GM19351 (cell line): ENCODE data around the gene FMN1.

Experiments
- ATAC-seq: cut with Tn5 transposase; IDR thresholded peaks from one replicate; pipeline ENCODE4 v1.9.1; 2021; ENCODE audit warnings: mild to moderate bottlenecking, moderate library complexity; ENCODE audit not compliant: unreplicated experiment

FMN1 gene

DNA sequence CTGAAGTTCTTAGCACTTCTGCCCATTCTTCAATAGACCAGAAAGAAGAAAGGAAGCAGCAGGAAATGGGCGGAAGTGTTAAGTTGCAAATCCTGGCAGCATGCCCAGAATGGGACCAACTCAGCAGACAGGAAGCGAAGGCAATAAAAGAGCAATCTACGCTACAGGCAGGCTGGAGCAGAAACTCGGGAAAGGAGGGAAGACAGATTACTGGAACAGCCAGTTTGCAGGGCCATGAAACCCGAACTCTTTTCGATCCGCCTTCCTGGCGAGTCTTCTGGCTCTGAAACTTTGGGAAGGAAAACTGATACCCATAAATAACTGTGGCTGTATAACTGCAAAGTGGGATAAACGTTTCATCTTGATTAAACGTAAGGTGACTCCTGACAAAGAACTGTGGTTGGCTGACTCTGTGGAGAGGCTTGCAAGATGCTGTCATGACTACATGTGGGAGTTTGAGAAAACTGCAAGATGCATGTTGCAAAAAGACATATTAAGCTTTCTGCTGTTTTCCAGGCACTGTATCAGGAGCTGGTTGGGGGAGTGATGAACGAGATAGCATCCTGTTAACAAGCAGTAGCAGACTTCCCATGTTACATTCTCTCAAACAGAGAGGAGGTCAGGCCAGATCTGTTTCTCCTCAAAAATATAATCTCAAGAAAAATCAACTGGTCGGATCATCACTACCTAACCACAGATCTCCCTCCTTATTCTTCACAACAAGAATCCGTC, 67.8 kb downstream of the FMN1 start:
- ATAC-seq: no peak

DNA sequence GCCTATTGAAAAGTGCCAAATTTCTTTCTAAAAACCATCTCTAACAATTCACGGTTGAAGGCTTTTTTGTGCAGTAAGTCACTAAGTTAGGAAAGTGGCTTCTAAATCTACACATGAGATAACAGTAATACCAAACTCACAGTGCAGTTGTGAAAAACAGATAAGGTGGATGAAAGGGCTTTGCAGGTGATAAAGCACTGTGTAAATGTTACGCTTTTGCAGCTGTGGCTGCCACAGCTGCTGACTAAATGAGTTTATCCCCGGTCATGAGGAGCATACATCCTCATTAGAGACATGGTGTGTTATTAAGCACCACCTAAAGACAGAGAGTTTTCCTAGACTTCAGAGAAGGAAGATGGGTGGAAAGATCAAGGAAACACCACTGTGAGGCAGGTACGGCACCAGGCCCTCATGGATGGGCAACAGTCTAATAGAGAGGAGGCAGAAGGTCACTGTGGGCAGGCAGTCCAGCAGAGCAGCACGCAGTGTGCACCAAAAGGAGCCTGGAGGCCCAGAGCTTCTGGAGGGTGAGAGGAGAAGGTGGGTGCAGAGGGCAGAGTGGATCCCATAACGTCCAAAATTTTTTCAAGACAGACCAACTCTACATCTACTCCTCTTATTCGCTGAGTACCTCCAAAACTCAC, 68.5 kb downstream of the FMN1 start:
- no peak for ATAC-seq

DNA sequence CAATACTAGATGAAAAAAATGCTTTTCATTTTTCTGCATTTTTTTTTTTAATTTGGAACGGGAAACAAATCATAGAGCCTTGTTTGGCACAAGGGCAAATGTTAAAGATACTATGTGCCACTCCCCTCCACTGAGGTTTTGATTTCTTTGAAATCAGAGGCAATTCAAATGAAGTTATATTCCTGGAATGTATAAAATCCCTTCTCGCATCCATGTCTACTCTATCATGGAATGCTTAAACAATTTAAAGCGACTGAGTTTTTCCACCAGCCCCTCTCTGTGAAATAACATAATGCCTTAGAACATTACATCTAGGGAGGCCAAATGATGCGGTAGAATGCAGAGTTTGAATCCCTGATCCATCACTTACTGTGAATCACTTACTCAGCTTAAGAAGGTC, 69.7 kb downstream of the FMN1 start:
- ATAC-seq: no peak

DNA sequence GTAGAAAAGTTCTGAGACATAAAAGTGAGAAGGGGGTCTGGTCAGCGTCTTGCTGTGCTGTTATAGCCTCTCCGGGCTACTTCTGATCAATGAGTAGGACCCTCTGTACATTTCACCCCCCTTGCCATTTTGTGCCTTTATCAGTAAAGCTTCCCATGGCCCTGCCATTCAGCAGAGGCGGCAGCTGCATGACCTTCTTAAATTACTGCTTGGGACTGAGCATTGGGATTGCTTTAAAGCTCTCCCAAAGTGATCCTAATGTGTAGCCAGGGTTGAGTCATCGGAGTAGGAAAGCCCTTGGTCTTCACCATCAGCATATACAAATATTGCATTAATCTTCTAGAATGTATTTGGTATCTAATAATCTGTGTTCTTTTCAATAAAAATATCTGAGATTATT, 70.2 kb downstream of the FMN1 start:
- no peak for ATAC-seq

DNA sequence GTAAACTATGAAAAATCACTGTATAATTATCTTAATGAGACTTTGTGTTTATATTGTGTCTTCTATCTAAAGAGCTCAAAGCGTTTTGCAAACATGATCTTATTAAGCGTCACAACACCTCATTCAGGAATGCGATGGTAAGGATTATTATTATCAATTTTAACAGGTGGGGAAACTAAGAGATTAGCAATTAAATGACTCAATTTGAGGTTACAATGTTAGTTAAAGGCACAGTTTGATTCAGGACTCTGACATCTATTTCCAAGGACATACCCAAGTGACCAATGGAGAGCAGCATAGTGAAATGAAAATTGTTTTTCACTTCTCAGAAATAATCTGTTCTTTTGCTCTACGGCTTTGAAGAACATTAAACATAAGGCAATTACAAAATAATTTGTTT, 74.6 kb downstream of the FMN1 start:
- no peak for ATAC-seq

DNA sequence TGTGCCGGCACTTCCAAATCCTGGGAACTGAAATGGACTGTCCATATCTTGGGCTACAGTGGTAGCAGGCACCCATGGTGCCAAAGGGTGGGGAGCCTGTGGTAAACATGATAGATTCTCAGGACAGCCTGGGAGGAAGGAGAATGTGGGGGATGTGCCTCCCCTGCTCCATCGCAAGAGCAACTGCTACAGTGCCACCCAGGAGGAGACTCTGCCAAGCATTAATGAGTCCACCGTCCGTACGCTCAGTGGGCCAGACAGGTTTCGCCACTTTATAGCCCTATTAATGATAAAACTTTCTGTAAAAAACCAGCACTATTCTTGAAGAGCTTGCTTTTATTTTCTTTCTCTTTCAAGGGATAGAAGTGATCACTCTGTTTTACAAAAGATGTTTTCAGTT, 75.2 kb downstream of the FMN1 start:
- no peak for ATAC-seq

DNA sequence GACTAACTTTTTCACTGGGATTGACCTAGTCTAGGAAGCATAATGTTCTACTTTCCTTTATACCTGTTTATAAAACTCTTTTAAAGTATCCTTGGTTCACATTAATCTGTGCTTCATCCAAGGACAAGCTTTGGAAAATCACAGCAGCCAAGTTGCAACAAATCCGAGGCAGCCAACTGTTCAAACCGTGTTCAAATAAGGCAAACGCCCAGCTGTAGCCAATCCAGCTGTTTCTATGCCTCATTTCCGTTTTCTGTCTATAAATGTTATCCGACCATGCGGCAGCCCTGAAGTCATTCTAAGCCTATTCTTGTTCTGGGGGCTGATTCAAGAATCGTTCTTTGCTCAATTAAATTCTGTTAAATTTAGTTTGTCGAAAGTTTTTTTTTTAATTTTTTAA, 78.3 kb downstream of the FMN1 start:
- ATAC-seq: no peak

DNA sequence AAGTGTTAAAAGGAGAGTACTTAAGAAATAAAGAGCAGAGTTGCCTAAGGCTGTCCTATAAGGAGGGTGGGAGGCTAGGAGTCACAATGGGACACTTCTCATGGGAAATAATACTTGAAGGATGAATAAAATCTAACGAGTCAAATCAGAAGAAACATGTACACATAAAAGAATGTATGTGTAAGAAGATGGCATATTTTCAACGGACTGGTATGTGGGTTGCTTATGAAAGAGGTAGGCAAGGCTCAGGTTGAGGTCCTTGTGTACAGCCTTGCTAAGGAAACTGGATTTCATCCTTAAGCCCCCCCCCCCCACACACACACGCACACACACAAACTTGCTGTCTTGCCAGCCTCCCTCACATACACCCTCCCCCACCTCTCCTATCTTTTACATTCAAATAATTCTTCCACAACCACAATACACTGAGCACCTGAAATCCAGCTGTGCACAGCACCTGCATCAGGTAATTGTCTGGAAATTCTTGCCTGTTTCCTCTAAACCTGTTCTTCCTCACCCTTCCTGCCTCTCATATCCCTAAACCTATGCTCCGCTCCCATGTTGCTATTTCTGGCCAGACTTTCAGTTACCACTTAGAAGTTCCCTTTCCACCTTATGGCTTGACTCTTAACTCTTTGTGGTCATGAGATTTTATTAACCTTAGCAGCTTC, 79.2 kb downstream of the FMN1 start:
- ATAC-seq: no peak

DNA sequence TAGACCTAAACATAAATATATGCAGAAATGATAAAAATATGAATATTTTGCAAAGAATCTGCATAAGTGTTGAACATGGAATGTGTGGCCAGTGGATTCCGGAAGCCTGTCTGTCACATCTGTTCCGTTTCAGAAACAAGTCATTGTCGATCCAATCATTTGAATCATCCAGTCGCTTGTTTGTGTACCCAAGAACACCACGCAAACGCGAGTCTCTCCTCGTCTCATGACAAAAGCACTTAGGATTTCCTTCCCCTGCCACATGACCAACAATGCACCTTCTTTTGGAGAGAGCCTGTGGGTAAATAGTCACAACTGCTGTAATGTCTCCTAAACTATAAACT, 80.2 kb downstream of the FMN1 start:
- no peak for ATAC-seq

DNA sequence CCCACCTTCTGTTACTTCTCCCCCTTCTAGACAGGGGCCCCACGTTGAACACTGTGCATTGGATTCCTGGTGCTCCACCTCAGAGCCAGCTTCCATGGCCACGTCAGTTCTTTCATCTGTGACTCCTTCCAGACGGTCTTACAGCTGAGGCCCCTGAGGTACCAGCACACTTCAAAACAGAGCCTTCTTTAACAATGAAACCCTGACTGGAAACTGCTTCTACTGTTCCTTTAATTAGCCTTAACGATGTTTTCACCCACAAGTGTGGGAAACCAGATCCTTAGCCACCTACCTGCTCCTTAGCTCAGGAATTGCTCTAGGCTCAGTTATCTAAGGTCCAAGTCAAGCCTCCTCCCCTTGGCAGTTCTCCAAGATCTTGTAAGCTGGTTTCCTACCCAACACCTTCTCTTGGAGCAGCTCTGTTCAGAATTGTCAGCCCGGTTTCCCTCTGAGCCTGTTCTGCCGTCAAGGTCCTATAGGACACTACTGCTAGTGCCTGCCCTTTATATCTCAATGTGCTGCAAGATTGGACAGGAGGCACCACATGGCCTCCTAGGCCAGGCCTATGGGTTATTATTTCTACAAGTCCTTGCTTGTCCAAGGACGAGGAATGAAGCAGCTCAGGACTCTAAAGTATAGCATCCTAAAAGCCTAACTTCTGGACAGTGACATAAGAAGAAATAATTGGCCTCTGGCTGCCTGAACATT, 80.7 kb downstream of the FMN1 start:
- no peak for ATAC-seq

DNA sequence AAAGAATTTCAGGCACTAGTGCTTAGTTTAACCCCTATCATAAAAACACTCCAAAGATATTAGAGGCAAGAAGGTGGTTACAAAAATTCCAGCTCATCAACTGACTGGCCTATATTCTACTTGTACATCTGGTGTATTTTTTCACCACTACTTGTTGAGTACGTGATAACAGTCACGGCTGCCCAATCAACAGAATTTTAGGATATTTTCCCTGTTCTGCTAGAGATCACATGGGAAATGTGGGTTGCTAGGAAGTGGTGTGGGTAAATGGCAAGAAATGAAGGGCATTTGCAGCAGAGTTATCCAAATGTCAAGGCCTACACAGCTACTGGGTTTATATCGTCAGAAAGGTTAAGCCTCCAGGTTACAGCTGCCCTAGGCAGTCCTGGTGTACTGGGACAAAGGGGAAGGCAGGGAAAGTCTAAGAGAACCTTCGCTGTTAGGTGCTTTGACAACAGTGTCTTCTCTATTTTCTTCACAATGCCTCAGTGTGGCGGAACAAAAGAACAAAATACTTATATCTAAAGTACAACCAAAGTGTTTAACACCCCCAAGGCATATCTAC, 81.9 kb downstream of the FMN1 start:
- no peak for ATAC-seq

DNA sequence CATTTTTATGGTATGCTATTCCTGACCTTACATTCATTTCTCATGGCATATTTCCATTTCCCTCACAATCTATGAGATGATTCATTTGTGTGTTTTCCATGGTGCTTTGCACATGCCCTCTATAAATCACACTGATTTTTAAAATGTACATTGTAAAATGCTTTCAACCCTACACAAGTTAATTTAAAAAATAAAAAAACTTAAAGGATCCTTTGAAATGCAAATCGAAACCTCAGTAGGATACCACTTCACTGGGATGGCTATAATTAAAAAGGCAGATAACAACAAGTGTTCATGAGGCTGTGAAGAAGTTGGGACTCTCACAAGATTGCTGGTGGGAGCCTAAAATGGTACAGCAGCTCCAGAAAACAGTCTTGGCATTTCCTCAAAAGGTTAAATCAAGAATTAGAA, 83.5 kb downstream of the FMN1 start:
- ATAC-seq: no peak

DNA sequence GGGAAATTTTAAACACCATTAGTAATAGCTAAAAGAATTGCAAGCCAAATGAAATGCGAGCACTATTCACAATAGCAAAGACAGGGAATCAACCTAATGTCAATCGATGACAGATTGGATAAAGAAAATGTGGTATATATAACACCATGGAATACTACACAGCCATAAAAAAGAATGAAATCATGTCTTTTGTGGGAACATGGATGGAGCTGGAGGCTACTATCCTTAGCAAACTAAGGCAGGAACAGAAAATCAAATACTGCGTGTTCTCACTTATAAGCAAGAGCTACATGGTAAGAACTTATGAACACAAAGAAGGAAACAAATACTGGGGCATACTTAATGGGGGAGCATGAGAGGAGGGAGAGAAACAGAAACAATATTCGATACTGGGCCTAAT, 85.2 kb downstream of the FMN1 start:
- no peak for ATAC-seq

DNA sequence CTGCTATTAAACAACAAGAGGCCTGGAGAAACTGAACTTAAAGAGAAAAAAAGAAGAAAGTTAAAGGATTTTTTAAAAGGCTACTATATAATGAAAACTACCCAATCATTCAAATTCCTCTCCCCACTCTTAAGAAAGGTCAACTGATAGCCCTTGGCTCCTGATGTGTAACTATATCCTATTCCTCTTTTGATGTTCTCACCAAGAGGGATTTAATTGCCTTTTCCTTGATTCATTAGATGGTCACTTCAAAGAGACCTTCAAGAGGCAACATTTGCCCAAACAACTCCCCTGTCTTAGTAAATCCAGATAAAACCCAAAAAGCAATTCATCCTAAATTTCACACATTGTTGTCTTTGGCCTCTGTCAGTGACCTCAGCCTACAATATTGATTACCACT, 86.0 kb downstream of the FMN1 start:
- ATAC-seq: no peak

DNA sequence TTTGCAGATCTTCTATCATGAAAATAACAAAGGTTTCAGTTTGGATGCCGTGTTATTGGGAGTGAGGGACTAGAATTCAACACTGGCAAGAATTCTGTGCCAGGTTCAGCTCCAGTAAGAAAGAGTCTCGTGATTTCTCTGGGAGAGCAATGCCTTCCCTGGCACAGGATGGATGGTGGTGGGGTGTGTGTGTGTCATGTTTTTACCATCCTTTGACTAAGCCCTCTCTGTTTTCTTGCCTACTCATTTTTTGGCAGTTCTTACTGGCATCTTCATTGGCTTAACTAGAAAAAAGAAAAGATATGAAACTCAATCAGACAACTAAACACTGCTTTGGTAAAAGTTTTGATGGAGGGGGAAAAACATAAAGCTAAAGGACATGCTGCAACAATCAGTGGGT, 86.6 kb downstream of the FMN1 start:
- ATAC-seq: no peak

DNA sequence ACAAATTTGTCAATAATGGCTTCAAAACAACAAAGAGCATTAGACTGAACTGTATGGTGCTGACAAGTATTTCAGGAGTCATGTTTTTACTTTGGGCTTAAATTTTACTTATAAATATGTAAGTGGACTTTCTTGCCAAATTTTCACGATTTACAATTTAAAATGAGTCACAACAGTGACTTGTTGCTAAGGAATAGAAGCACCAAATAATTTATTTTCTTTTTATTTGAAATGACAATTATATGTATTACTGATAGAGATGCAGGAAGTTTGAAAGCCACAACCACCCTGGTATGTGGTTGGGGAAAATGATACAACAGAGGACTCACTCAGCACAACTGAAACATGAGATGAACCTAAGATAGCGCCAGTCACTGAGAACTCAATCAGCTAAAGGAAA, 90.3 kb downstream of the FMN1 start:
- no peak for ATAC-seq

DNA sequence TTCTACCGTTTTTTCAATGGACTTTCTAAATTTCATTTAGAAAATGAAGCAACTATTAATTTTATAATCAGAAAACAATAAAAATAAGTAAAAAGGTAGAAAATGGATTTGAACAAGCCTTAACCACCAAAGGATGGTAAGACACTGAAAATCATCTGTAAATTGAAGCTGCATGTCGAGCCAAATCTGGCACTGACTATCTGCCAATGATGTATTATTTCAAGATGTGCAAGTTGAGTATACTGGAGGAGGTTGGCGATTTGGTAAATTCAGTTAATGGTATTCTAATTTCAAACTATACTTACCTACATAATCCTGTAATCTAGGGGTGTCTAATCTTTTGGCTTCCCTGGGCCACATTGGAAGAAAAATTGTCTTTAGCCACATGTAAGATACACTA, 93.5 kb downstream of the FMN1 start:
- no peak for ATAC-seq

DNA sequence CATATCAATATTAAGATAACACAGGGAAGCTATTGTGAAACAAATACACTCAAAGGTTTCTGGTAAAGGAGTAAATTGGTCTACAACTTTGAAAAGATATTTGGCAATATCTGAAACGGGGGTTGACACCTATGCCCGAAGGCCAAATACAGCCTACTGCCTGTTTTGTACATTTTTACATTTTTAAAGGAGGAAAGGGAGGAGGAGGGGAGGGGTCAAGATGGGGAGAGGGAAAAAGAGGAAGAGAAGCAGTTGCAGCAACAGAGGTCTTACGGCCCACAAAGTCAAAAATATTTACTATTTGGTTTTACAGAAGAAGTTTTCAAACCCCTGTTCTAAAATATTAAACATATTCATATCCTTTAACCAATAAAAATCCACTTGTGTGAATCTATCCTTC, 94.2 kb downstream of the FMN1 start:
- no peak for ATAC-seq

DNA sequence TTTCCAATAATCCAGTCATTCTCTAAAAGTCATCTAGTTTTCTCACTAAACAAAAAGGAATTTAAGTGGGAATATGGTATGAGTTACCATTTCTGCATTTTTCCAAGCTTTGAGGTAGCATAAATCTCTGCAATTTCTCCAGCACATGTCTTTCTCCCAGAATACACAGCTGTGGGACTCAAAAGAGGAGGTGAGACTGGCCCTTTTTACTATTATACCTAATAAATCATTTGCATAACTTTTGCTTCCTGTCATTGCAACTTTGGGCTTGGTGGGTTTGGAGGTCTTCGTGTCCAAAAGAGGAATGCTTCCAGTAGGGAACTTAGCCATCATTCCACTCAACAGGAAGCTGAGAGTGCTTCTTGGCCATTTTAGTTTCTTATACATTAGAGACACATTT, 94.8 kb downstream of the FMN1 start:
- ATAC-seq: no peak

DNA sequence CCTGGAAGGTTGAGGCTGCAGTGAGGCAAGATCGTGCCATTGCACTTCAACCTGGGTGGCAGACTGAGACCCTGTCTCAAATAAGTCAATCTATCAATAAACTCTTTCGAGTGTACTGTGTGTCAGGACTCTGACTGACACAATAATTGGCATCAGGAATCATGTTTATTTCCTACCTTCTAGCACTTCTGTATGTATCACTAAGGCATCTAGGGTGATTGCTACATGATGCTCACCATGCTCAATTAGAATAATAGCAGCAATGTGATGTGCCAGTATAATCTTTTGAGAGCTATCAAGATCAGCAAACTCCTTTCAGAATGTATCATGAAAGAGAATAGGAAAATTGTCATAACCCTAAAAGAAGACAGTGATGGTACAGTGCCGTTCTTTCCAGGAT, 95.3 kb downstream of the FMN1 start:
- no peak for ATAC-seq
